Heart right ventricle (tissue), 16 donors: ENCODE measurements around the gene CAPZA1. TPM values are rescaled to one million over a fixed set of nuclear protein-coding genes. Genes with fewer than 3 reads are reported as not detected.

Source experiments
- ATAC-seq, 8 donors: fragments of 200-7000 bp; cut with Tn5 transposase; one replicate each; pipeline ENCODE4 v1.9.1; 2020; ENCODE audit warnings: mild to moderate bottlenecking in 8 of 8, moderate library complexity in 8 of 8, moderate number of reproducible peaks in 1 of 8
- DNase-seq, 2 donors: peaks; one replicate each; pipeline ENCODE4 v3.0.0-alpha.2; 2020
- H3K27ac ChIP-seq, 10 donors: fragments of 200-600 bp; sonication (generic) in 2 of 10; one replicate each; pipeline versions ENCODE4 v1.5.0 to v1.8.0; 2020 to 2022; ENCODE audit warnings: mild to moderate bottlenecking in 3 of 10
- H3K27me3 ChIP-seq, 7 donors: fragments of 200-600 bp; one replicate each; pipeline ENCODE4 v1.8.0; 2021 to 2022; ENCODE audit warnings: mild to moderate bottlenecking in 2 of 7
- H3K36me3 ChIP-seq, 9 donors: fragments of 200-600 bp; sonication (generic) in 1 of 9; one replicate each; pipeline versions ENCODE4 v1.5.0 to v1.8.0; 2020 to 2022; ENCODE audit warnings: mild to moderate bottlenecking in 2 of 9
- H3K4me1 ChIP-seq, 9 donors: fragments of 200-600 bp; sonication (generic) in 1 of 9; one replicate each; pipeline versions ENCODE4 v1.5.0 to v1.8.0; 2020 to 2022; ENCODE audit warnings: mild to moderate bottlenecking in 4 of 9
- H3K4me3 ChIP-seq, 10 donors: fragments of 200-600 bp; sonication (generic) in 2 of 10; one replicate each; pipeline versions ENCODE4 v1.5.0 to v1.8.0; 2020 to 2022; ENCODE audit warnings: mild to moderate bottlenecking in 7 of 10, moderate library complexity in 2 of 10
- H3K9me3 ChIP-seq, 11 donors: fragments of 200-600 bp in 10 of 11; sonication (generic) in 2 of 11; one replicate each; pipeline versions ENCODE4 v1.5.0 to v1.8.0; 2013 to 2022; ENCODE audit warnings: mild to moderate bottlenecking in 2 of 11, control low read depth in 1 of 11, moderate library complexity in 1 of 11
- CTCF ChIP-seq, 9 donors: fragments of 200-600 bp; sonication (generic) in 2 of 9; IDR thresholded peaks; one replicate each; pipeline versions ENCODE4 v1.5.0 to v1.8.0; 2021 to 2022; ENCODE audit warnings: antibody characterized with exemption in 9 of 9, mild to moderate bottlenecking in 5 of 9, moderate library complexity in 1 of 9
- WGBS, 2 donors: extraction: QIAGEN DNeasy Blood & Tissue Kit; methylation state at CpG; one replicate each; pipeline ENCODE4 v1.1.7; 2013; ENCODE audit warnings: inconsistent platforms in 1 of 2; 5-methylcytosine and 5-hydroxymethylcytosine counted together
- intact Hi-C, 10 donors: fragments of 100-400 bp; cut with DNase I; formaldehyde crosslinking; loops; one replicate each; pipeline versions ENCODE4 v1.11.1 to v1.14.2; 2022
- polyA plus RNA-seq, 2 donors: library from polyadenylated mRNA; stranded (reverse); fragments of 200-250 nt; gene quantifications; one replicate each; pipeline ENCODE4 v1.2.3, GENCODE V29; 2013
- total RNA-seq, 10 donors: library from RNA; stranded (reverse); fragmentation: NEBNext Ultra II Directional in 3 of 10; extraction: Animal tissue kit (Norgen Biotek cat#: 25700) in 3 of 10; gene quantifications; one replicate each; pipeline versions ENCODE4 v1.2.1 to v1.2.4, GENCODE V29; 2021 to 2023
- donor health status: Arrhythmogenic right ventricular cardiomyopathy.
- donor health status: ischemic (EF 13 %, LVEDD 7.1; RV severe dilation, severe dysfunction).
- donor health status: healthy with polysubstance abuse.
- donor health status: DM: no; HTN: yes; CAD: no.
- donor health status: DM: no; HTN: no; CAD: no.
- donor health status: ischemic (EF 25% LVEDD 6.9; RV normal size, moderate dysfunction).
- donor health status: ischemic (EF 25% LVEDD 5.7; RV mildly dilated, moderate dysfunction).
- donor health status: healthy.
- donor health status: DM: yes; HTN: yes; CAD: no.
- donor health status: Ischemic cardiomyopathy.
- donor health status: ischemic (EF 35%, LVEDD 5.7; RV mildly dilated, moderate dysfunction).
- donor health status: nonischemic (EF 11% LVEDD 7.7; RV severe dilation, severe dysfunction).
- donor health status: DM: yes; HTN: yes; CAD: no.
- donor health status: PGD.
- donor health status: ischemic (EF 29% LVEDD 5.4; RV normal size, mild dysfunction).
- donor health status: nonischemic (EF 23%, LVEDD 6.1; RV moderate dilation, normal function).

CAPZA1 gene
- total and polyA plus RNA-seq, 12 donors = 19.5 to 58.3 (median 23.6) TPM

GRCh38 chr1:112626193-112626592, 6.6 kb downstream of the CAPZA1 start:
- ATAC-seq (no peak), DNase-seq (no peak)
- H3K27ac ChIP-seq = no peak overlapping the region
- WGBS, 2 donors = 96 to 97% methylated on average over 5 of the region's 5 CpGs
- H3K4me3 ChIP-seq = no peak overlapping the region
- TF ChIP-seq CTCF (IDR thresholded peaks at IDR 0.05) = no peak
- intact Hi-C loops = loop anchor here in 6 of 10 donors (5.0 to 10.0 kb wide), 3 partner anchors 46 to 79 kb away; partner anchors contain the start of genes MOV10 (in 5 of the 6) and RHOC (in 1 of the 6)
- H3K4me1 ChIP-seq = peaks cover 0 to 99% (median 65%) of the 10 kb centered on the region in 9 donors
- H3K36me3 ChIP-seq = peaks cover 0 to 59% (median 0%) of the 10 kb centered on the region in 9 donors
- no peaks in the 10 kb centered on the region for H3K27me3 ChIP-seq
- H3K9me3 ChIP-seq = no peaks in the 10 kb centered on the region

GRCh38 chr1:112626887-112627286, 7.3 kb downstream of the CAPZA1 start:
- H3K9me3 ChIP-seq = no peaks in the 10 kb centered on the region
- H3K27me3 ChIP-seq = no peaks in the 10 kb centered on the region
- intact Hi-C loops = loop anchor here in 6 of 10 donors (5.0 to 10.0 kb wide), 3 partner anchors 45 to 78 kb away; partner anchors contain the start of genes MOV10 (in 5 of the 6) and RHOC (in 1 of the 6)
- peaks cover 0 to 98% (median 61%) of the 10 kb centered on the region in 9 donors for H3K4me1 ChIP-seq
- H3K4me3 ChIP-seq = no peak overlapping the region
- no peak for TF ChIP-seq CTCF (IDR thresholded peaks at IDR 0.05)
- ATAC-seq (no peak), DNase-seq (no peak)
- peaks cover 0 to 66% (median 0%) of the 10 kb centered on the region in 9 donors for H3K36me3 ChIP-seq
- no peak overlapping the region for H3K27ac ChIP-seq

GRCh38 chr1:112628516-112628915, 8.9 kb downstream of the CAPZA1 start:
- H3K27ac ChIP-seq = peak overlapping the region in 1 of 10 donors; percentile 4
- intact Hi-C loops = loop anchor here in 6 of 10 donors (2.0 to 10.0 kb wide), 4 partner anchors 14 to 76 kb away; partner anchors contain the start of genes MOV10 (in 5 of the 6) and RHOC (in 1 of the 6)
- no peak for TF ChIP-seq CTCF (IDR thresholded peaks at IDR 0.05)

GRCh38 chr1:112629256-112629655, 9.6 kb downstream of the CAPZA1 start:
- no peak for TF ChIP-seq CTCF (IDR thresholded peaks at IDR 0.05)
- no peaks in the 10 kb centered on the region for H3K9me3 ChIP-seq
- no peak for ATAC-seq
- no peak overlapping the region for H3K27ac ChIP-seq
- no peaks in the 10 kb centered on the region for H3K27me3 ChIP-seq
- no peak for DNase-seq
- peaks cover 0 to 56% (median 0%) of the 10 kb centered on the region in 9 donors for H3K36me3 ChIP-seq
- intact Hi-C loops = loop anchor here in 6 of 10 donors (2.0 to 10.0 kb wide), 4 partner anchors 14 to 76 kb away; partner anchors contain the start of genes MOV10 (in 5 of the 6) and RHOC (in 1 of the 6)
- H3K4me1 ChIP-seq = peaks cover 0 to 95% (median 61%) of the 10 kb centered on the region in 9 donors
- no peak overlapping the region for H3K4me3 ChIP-seq

More at GRCh38 chr1:112628516-112628915, 8.9 kb downstream of the CAPZA1 start:
- no peaks in the 10 kb centered on the region for H3K27me3 ChIP-seq
- H3K36me3 ChIP-seq = peaks cover 0 to 63% (median 0%) of the 10 kb centered on the region in 9 donors
- H3K9me3 ChIP-seq = no peaks in the 10 kb centered on the region
- no peak for DNase-seq
- H3K4me3 ChIP-seq = no peak overlapping the region
- no peak for ATAC-seq
- WGBS, 2 donors = 87 to 89% methylated on average over 2 of the region's 2 CpGs
- H3K4me1 ChIP-seq = peaks cover 0 to 95% (median 53%) of the 10 kb centered on the region in 9 donors
